Stomach (tissue), 9 donors: ENCODE results near the gene FAM50A. TPM values are rescaled to one million over a fixed set of nuclear protein-coding genes. Genes with fewer than 3 reads are reported as not detected.

ENCODE experiments used
- DNase-seq, 2 donors: peaks; one replicate each; pipeline versions ENCODE4 v3.0.0 to v3.0.0-alpha.2; 2013 to 2019
- H3K27ac ChIP-seq, 5 donors: fragments of 200-600 bp in 4 of 5; sonication (generic) in 4 of 5; one replicate each; pipeline ENCODE4 v1.5.1; 2013 to 2019; ENCODE audit warnings: mild to moderate bottlenecking in 1 of 5, moderate library complexity in 1 of 5
- H3K27me3 ChIP-seq, 3 donors: fragments of 200-600 bp; sonication (generic); one replicate each; pipeline ENCODE4 v1.5.1; 2017 to 2019; ENCODE audit warnings: mixed run types in 1 of 3
- H3K36me3 ChIP-seq, 4 donors: fragments of 200-600 bp; sonication (generic); 1 replicate in 3 of 4; 2 replicates in 1 of 4; pipeline ENCODE4 v1.5.1; 2016 to 2019
- H3K4me1 ChIP-seq, 4 donors: fragments of 200-600 bp; sonication (generic); one replicate each; pipeline ENCODE4 v1.5.1; 2016 to 2019
- H3K4me3 ChIP-seq, 4 donors: fragments of 200-600 bp; sonication (generic) in 3 of 4; one replicate each; pipeline ENCODE4 v1.5.1; 2016 to 2019; ENCODE audit warnings: mild to moderate bottlenecking in 1 of 4
- H3K9me3 ChIP-seq, 4 donors: fragments of 200-600 bp; sonication (generic); one replicate each; pipeline ENCODE4 v1.5.1; 2016 to 2019
- EP300 ChIP-seq: sonication (generic); formaldehyde crosslinking; IDR thresholded peaks from one replicate; pipeline ENCODE4 v1.6.1; 2017; ENCODE audit warnings: antibody characterized with exemption
- POLR2A ChIP-seq, 4 donors: fragments of 450-650 bp; IDR thresholded peaks; one replicate each; pipeline ENCODE4 v1.6.1; 2016; ENCODE audit warnings: antibody characterized with exemption in 4 of 4, control low read depth in 2 of 4, mild to moderate bottlenecking in 1 of 4, moderate library complexity in 1 of 4
- POLR2AphosphoS5 ChIP-seq, 3 donors: sonication (generic); formaldehyde crosslinking; IDR thresholded peaks; one replicate each; pipeline ENCODE4 v1.6.1; 2016; ENCODE audit warnings: antibody characterized with exemption in 3 of 3
- WGBS, 5 donors: extraction: QIAGEN DNeasy Blood & Tissue Kit in 3 of 5; methylation state at CpG; one replicate each; pipeline versions ENCODE4 v1.1.5 to v1.1.7; 2013 to 2018; 5-methylcytosine and 5-hydroxymethylcytosine counted together
- intact Hi-C: fragments of 100-400 bp; cut with DNase I; formaldehyde crosslinking; loops from one replicate; pipeline ENCODE4 v1.15.1; 2023; ENCODE audit warnings: low total_unique reads
- polyA plus RNA-seq, 3 donors: library from polyadenylated mRNA; stranded (reverse); fragments of 200-250 nt; gene quantifications; one replicate each; pipeline ENCODE4 v1.2.3, GENCODE V29; 2013
- total RNA-seq, 5 donors: library from RNA; depleted of rRNA; stranded (reverse); fragments of >200 nt; gene quantifications; one replicate each; pipeline versions ENCODE4 v1.1.0 to v1.2.3, GENCODE V29; 2014 to 2016
- TF ChIP-seq, protein P1 (sequence below), 7 experiments: fragments of 450-650 bp in 4 of 7; fragments of 200-600 bp in 3 of 7; sonication (generic) in 3 of 7; IDR thresholded peaks; one replicate each; pipeline ENCODE4 v1.5.1; 2016 to 2019; ENCODE audit warnings: antibody characterized with exemption in 7 of 7, control low read depth in 2 of 7, mild to moderate bottlenecking in 1 of 7
- donor health status: healthy with polysubstance abuse.
- donor health status: Bipolar disorder and iron deficiency.
- donor health status: healthy.

Gene FAM50A
- total and polyA plus RNA-seq, 8 donors: 16.7 to 162 (median 67.4) TPM

DNA sequence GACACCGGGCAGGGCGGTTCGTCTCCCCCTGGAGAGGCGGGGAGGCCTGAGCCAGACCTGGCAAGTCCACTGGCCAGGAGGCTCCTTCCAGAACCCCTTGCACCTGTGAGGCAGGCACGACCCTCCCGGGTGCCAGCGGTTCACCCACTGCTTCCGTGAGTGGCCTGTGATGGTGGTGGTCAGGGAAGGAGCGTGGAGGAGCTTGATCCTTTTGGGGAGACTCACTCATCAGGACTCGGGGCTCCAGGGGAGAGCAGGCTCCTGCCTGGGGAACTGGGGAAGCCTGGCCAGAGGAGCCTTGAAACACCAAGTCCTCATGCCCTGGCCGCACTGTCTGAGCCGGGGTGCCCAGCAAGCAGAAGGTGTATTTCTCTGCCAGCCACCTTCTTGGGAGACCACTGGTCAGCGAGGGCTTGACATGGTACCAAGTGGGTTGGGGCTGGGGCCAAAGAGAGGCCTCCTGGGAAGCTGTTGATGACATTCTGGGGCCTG lies 860 bp downstream of the FAM50A start:
- H3K9me3 ChIP-seq: no peaks in the 10 kb centered on the region
- intact Hi-C loops: no loop called here
- peaks cover 14 to 71% (median 59%) of the 10 kb centered on the region in 4 donors for H3K36me3 ChIP-seq
- no peak for DNase-seq
- no peaks in the 10 kb centered on the region for H3K27me3 ChIP-seq
- H3K4me1 ChIP-seq: peaks cover 9 to 32% (median 19%) of the 10 kb centered on the region in 4 donors
- TF ChIP-seq, protein P1, sequence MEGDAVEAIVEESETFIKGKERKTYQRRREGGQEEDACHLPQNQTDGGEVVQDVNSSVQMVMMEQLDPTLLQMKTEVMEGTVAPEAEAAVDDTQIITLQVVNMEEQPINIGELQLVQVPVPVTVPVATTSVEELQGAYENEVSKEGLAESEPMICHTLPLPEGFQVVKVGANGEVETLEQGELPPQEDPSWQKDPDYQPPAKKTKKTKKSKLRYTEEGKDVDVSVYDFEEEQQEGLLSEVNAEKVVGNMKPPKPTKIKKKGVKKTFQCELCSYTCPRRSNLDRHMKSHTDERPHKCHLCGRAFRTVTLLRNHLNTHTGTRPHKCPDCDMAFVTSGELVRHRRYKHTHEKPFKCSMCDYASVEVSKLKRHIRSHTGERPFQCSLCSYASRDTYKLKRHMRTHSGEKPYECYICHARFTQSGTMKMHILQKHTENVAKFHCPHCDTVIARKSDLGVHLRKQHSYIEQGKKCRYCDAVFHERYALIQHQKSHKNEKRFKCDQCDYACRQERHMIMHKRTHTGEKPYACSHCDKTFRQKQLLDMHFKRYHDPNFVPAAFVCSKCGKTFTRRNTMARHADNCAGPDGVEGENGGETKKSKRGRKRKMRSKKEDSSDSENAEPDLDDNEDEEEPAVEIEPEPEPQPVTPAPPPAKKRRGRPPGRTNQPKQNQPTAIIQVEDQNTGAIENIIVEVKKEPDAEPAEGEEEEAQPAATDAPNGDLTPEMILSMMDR (IDR thresholded peaks at IDR 0.05): no peak
- TF ChIP-seq POLR2A (IDR thresholded peaks at IDR 0.05): no peak
- TF ChIP-seq EP300: no peak
- no peak for TF ChIP-seq POLR2AphosphoS5 (IDR thresholded peaks at IDR 0.05)
- WGBS, 5 donors: 39 to 57% (median 46%) methylated on average over 13 of the region's 13 CpGs; no CpG with 5 or more reads in 2 of the 5 donors
- H3K4me3 ChIP-seq: peak overlapping the region; percentile 55 to 66 (median 59)
- peak overlapping the region in 4 of 5 donors; percentile 80 to 91 (median 88) for H3K27ac ChIP-seq

DNA sequence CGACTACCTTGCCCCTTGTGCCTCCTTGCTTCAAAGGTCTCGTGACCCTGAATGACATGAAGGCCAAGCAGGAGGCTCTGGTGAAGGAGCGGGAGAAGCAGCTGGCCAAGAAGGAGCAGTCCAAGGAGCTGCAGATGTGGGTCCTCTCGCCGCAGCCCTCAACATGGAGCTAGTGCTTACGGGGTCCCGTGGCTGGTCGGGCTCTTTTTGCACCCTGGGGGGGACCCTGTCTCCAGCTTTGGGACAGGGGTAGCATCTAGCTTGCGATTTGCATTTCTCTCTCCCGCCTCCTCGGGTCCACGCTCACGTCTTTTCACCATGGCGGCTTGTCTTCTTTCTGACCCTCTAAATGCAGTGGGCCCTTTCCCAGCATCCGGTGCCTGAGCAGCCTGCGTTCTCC lies 1.8 kb downstream of the FAM50A start:
- WGBS, 5 donors: 91 to 98% (median 92%) methylated on average over 16 of the region's 16 CpGs; no CpG with 5 or more reads in 1 of the 5 donors
- H3K36me3 ChIP-seq: peaks cover 14 to 71% (median 60%) of the 10 kb centered on the region in 4 donors
- DNase-seq: no peak
- intact Hi-C loops: no loop called here
- H3K27me3 ChIP-seq: no peaks in the 10 kb centered on the region
- TF ChIP-seq POLR2AphosphoS5 (IDR thresholded peaks at IDR 0.05): no peak
- no peak for TF ChIP-seq EP300
- TF ChIP-seq, protein P1 (IDR thresholded peaks at IDR 0.05): no peak
- TF ChIP-seq POLR2A (IDR thresholded peaks at IDR 0.05): no peak
- H3K4me3 ChIP-seq: no peak overlapping the region
- H3K27ac ChIP-seq: no peak overlapping the region
- peaks cover 9 to 25% (median 19%) of the 10 kb centered on the region in 4 donors for H3K4me1 ChIP-seq
- H3K9me3 ChIP-seq: no peaks in the 10 kb centered on the region

DNA sequence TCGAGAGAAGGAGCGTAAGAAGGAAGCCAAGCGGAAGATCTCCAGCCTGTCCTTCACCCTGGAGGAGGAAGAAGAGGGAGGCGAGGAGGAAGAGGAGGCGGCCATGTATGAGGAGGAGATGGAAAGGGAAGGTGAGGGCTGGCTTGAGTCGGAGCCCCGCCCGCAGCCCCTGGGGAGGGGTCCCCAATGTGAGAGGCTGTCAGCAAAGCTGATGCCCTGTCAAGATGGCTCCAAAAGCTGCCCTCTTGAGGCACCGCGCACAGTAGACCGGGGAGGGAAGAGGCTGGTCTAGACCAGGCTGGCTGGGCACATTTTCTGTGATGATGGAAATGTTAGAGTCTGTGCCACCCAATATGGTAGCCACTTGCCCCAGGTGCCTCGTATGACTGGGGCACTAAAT lies 2.5 kb downstream of the FAM50A start:
- Histone ChIP-seq H3K36me3 (peaks cover 14 to 69% (median 58%) of the 10 kb centered on the region in 4 donors), H3K4me3 (no peak overlapping the region), H3K27ac (no peak overlapping the region), H3K9me3 (no peaks in the 10 kb centered on the region), H3K27me3 (no peaks in the 10 kb centered on the region), H3K4me1 (peaks cover 9 to 23% (median 19%) of the 10 kb centered on the region in 4 donors)
- 86 to 95% (median 94%) methylated on average over 8 to 12 of the region's 12 CpGs for WGBS, 5 donors
- TF ChIP-seq POLR2AphosphoS5 (IDR thresholded peaks at IDR 0.05): no peak
- TF ChIP-seq POLR2A (IDR thresholded peaks at IDR 0.05): no peak
- no peak for TF ChIP-seq EP300
- TF ChIP-seq, protein P1 (IDR thresholded peaks at IDR 0.05): no peak
- no peak for DNase-seq
- intact Hi-C loops: no loop called here

DNA sequence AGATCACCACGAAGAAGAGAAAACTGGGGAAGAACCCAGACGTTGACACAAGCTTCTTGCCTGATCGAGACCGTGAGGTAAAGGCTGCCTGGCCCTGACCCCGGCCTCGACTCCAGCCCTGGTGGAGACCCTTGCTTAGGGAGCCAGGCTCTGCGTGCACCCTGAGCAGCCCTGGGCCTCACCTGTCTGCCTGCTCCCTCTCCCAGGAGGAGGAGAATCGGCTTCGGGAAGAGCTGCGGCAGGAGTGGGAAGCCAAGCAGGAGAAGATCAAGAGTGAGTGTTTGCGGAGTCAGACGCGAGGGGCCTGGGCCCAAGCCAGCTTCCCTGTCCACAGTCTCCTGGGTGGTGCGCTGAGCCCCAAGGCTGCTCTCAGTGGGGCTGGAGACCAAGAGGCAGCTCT lies 4.5 kb downstream of the FAM50A start:
- no peaks in the 10 kb centered on the region for H3K27me3 ChIP-seq
- no peak overlapping the region for H3K27ac ChIP-seq
- no peak overlapping the region for H3K4me3 ChIP-seq
- intact Hi-C loops: no loop called here
- peaks cover 14 to 54% (median 43%) of the 10 kb centered on the region in 4 donors for H3K36me3 ChIP-seq
- no peak for DNase-seq
- TF ChIP-seq, protein P1 (IDR thresholded peaks at IDR 0.05): no peak
- no peak for TF ChIP-seq POLR2A (IDR thresholded peaks at IDR 0.05)
- TF ChIP-seq EP300: no peak
- TF ChIP-seq POLR2AphosphoS5 (IDR thresholded peaks at IDR 0.05): no peak
- no peaks in the 10 kb centered on the region for H3K9me3 ChIP-seq
- H3K4me1 ChIP-seq: peaks cover 9 to 22% (median 18%) of the 10 kb centered on the region in 4 donors
- 78 to 95% (median 90%) methylated on average over 10 to 14 of the region's 14 CpGs for WGBS, 5 donors
